SK-N-SH treated with all-trans-retinoic acid at 6 μM for 48 hours (cell line): ENCODE data around the gene LIPK.

ENCODE experiments used
- ATAC-seq: fragments of 200-7000 bp; cut with Tn5 transposase; 3 replicates; pipeline ENCODE4 v1.9.1; 2020; ENCODE audit warnings: mild to moderate bottlenecking, moderate library complexity
- ARNTL ChIP-seq: fragments of 450-650 bp; formaldehyde crosslinking; IDR thresholded peaks from 2 replicates; pipeline ENCODE4 v1.5.0; 2020; ENCODE audit warnings: low read depth, mild to moderate bottlenecking, moderate library complexity, borderline replicate concordance
- BACH2 ChIP-seq: fragments of 250-450 bp; sonication (Bioruptor Pico); IDR thresholded peaks from 2 replicates; pipeline ENCODE4 v1.9.0; 2021; ENCODE audit warnings: mild to moderate bottlenecking, borderline replicate concordance
- CREB5 ChIP-seq: fragments of 250-450 bp; sonication (Bioruptor Pico); IDR thresholded peaks from 2 replicates; pipeline ENCODE4 v1.5.1; 2020; ENCODE audit warnings: low read depth, mild to moderate bottlenecking, moderate library complexity
- CSDC2 ChIP-seq: fragments of 250-450 bp; sonication (Bioruptor Pico); IDR thresholded peaks from 2 replicates; pipeline ENCODE4 v1.5.0; 2020; ENCODE audit warnings: mild to moderate bottlenecking, moderate library complexity
- CSRNP3 ChIP-seq: fragments of 250-450 bp; sonication (Bioruptor Pico); IDR thresholded peaks from 2 replicates; pipeline ENCODE4 v1.5.1; 2021; ENCODE audit warnings: mild to moderate bottlenecking, moderate library complexity
- ESRRG ChIP-seq: fragments of 250-450 bp; sonication (Bioruptor Pico); IDR thresholded peaks from 2 replicates; pipeline ENCODE4 v1.6.1; 2021; ENCODE audit warnings: mild to moderate bottlenecking
- GLIS3 ChIP-seq: fragments of 250-450 bp; sonication (Bioruptor Pico); IDR thresholded peaks from 2 replicates; pipeline ENCODE4 v1.5.0; 2020; ENCODE audit warnings: mild to moderate bottlenecking, moderate library complexity
- OSR1 ChIP-seq: fragments of 250-450 bp; sonication (Bioruptor Pico); IDR thresholded peaks from 2 replicates; pipeline ENCODE4 v1.8.0; 2022; ENCODE audit warnings: moderate library complexity, mild to moderate bottlenecking, inconsistent platforms
- PATZ1 ChIP-seq: fragments of 250-450 bp; sonication (Bioruptor Pico); IDR thresholded peaks from 2 replicates; pipeline ENCODE4 v1.8.0; 2020; ENCODE audit warnings: mild to moderate bottlenecking, moderate library complexity, borderline replicate concordance
- POU6F1 ChIP-seq: fragments of 250-450 bp; sonication (Bioruptor Pico); IDR thresholded peaks from 2 replicates; pipeline ENCODE4 v1.8.0; 2021; ENCODE audit warnings: low read depth, mild to moderate bottlenecking, moderate library complexity, borderline replicate concordance
- PPARA ChIP-seq: fragments of 250-450 bp; sonication (Bioruptor Pico); IDR thresholded peaks from 2 replicates; pipeline ENCODE4 v1.5.0; 2020; ENCODE audit warnings: mild to moderate bottlenecking, borderline replicate concordance
- RARB ChIP-seq: fragments of 250-450 bp; sonication (Bioruptor Pico); IDR thresholded peaks from 2 replicates; pipeline ENCODE4 v1.8.0; 2021; ENCODE audit warnings: mild to moderate bottlenecking, moderate library complexity
- SNAI2 ChIP-seq: fragments of 250-450 bp; sonication (Bioruptor Pico); IDR thresholded peaks from 2 replicates; pipeline ENCODE4 v1.5.0; 2020; ENCODE audit warnings: mild to moderate bottlenecking, moderate library complexity
- TCF4 ChIP-seq: fragments of 250-450 bp; sonication (Bioruptor Pico); IDR thresholded peaks from 2 replicates; pipeline ENCODE4 v1.8.0; 2021; ENCODE audit warnings: mild to moderate bottlenecking, moderate library complexity, borderline replicate concordance
- TOX ChIP-seq: fragments of 250-450 bp; sonication (Bioruptor Pico); IDR thresholded peaks from 2 replicates; pipeline ENCODE4 v1.8.0; 2021; ENCODE audit warnings: mild to moderate bottlenecking, moderate library complexity, borderline replicate concordance
- ZC3H10 ChIP-seq: fragments of 250-450 bp; sonication (Bioruptor Pico); IDR thresholded peaks from 2 replicates; pipeline ENCODE4 v1.5.1; 2021; ENCODE audit warnings: mild to moderate bottlenecking, moderate library complexity
- ZFP3 ChIP-seq: fragments of 250-450 bp; sonication (Bioruptor Pico); IDR thresholded peaks from 2 replicates; pipeline ENCODE4 v1.5.0; 2020; ENCODE audit warnings: mild to moderate bottlenecking, moderate library complexity
- ZFP30 ChIP-seq: fragments of 450-650 bp; formaldehyde crosslinking; IDR thresholded peaks from 2 replicates; pipeline ENCODE4 v1.5.0; 2022; ENCODE audit warnings: mild to moderate bottlenecking, moderate library complexity
- ZNF565 ChIP-seq: fragments of 450-650 bp; formaldehyde crosslinking; conservative IDR thresholded peaks from 2 replicates; pipeline ENCODE4 v1.5.0; 2020; ENCODE audit warnings: low read depth, mild to moderate bottlenecking, moderate library complexity
- ZNF70 ChIP-seq: fragments of 450-650 bp; formaldehyde crosslinking; IDR thresholded peaks from 2 replicates; pipeline ENCODE4 v1.5.0; 2020; ENCODE audit warnings: mild to moderate bottlenecking, moderate library complexity
- ZNF8 ChIP-seq: fragments of 450-650 bp; formaldehyde crosslinking; IDR thresholded peaks from 2 replicates; pipeline ENCODE4 v1.5.0; 2020; ENCODE audit warnings: mild to moderate bottlenecking, moderate library complexity
- TF ChIP-seq, protein P1 (sequence below): fragments of 250-450 bp; sonication (Bioruptor Pico); IDR thresholded peaks from 2 replicates; pipeline ENCODE4 v1.5.0; 2020; ENCODE audit warnings: mild to moderate bottlenecking, moderate library complexity

Gene LIPK

DNA sequence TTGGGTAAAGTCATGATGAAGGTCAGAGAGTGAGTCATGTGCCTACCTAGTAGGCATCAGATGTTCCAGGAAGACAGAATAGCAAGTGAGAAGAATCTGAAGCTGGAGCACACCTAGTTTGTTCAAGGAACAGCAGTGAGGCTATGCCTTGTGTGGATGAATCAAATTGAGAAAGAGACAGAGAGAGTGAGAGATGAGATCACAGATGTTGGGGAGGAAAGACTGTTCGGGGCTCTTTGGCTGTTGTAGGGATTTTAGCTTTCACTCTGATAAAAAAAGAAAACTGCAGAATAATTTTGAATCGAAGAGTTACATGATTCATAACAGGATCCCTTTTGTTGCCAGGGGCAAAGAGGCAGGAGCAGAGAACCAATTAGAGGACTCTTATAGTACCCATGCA lies 35.6 kb upstream of the LIPK start:
- no peak for TF ChIP-seq ZC3H10 (CRISPR knock-in tag)
- TF ChIP-seq ZNF70, result no peak
- TF ChIP-seq GLIS3 (CRISPR knock-in tag), result no peak
- TF ChIP-seq, protein P1, sequence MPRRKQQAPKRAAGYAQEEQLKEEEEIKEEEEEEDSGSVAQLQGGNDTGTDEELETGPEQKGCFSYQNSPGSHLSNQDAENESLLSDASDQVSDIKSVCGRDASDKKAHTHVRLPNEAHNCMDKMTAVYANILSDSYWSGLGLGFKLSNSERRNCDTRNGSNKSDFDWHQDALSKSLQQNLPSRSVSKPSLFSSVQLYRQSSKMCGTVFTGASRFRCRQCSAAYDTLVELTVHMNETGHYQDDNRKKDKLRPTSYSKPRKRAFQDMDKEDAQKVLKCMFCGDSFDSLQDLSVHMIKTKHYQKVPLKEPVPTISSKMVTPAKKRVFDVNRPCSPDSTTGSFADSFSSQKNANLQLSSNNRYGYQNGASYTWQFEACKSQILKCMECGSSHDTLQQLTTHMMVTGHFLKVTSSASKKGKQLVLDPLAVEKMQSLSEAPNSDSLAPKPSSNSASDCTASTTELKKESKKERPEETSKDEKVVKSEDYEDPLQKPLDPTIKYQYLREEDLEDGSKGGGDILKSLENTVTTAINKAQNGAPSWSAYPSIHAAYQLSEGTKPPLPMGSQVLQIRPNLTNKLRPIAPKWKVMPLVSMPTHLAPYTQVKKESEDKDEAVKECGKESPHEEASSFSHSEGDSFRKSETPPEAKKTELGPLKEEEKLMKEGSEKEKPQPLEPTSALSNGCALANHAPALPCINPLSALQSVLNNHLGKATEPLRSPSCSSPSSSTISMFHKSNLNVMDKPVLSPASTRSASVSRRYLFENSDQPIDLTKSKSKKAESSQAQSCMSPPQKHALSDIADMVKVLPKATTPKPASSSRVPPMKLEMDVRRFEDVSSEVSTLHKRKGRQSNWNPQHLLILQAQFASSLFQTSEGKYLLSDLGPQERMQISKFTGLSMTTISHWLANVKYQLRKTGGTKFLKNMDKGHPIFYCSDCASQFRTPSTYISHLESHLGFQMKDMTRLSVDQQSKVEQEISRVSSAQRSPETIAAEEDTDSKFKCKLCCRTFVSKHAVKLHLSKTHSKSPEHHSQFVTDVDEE, result no peak
- no peak for TF ChIP-seq CREB5 (CRISPR knock-in tag)
- TF ChIP-seq TCF4, result no peak
- no peak for TF ChIP-seq ARNTL (CRISPR knock-in tag)
- TF ChIP-seq CSDC2 (CRISPR knock-in tag), result no peak
- no peak for TF ChIP-seq TOX (CRISPR knock-in tag)
- TF ChIP-seq BACH2 (CRISPR knock-in tag), result no peak
- TF ChIP-seq ZNF565 (CRISPR knock-in tag), result no peak
- TF ChIP-seq ZNF8, result no peak
- no peak for TF ChIP-seq ESRRG (CRISPR knock-in tag)
- no peak for TF ChIP-seq PATZ1 (CRISPR knock-in tag)
- TF ChIP-seq CSRNP3 (CRISPR knock-in tag), result no peak
- TF ChIP-seq POU6F1 (CRISPR knock-in tag), result no peak
- no peak for ATAC-seq

DNA sequence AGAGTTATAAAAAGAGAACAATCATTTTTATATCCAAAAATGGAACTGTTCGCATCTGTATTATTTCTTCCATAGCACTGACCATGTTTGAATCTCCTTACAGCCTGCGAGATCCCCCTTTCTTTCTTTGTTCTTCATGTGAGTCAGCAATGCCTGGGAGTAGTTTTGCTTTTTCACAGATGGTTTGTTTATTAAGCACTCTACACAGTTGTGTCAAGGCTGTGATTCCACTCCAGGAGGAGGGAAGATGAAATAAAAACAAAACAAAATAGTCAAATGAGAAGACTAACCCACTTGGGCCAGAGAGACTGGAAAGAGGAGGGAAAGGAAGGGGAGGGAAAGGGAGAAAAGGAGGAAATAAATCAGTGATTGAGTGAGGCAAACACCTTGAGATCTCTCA lies 34.0 kb upstream of the LIPK start:
- no peak for ATAC-seq
- TF ChIP-seq CREB5 (CRISPR knock-in tag) (no peak), ZC3H10 (CRISPR knock-in tag) (no peak), ZFP3 (CRISPR knock-in tag) (no peak), ARNTL (CRISPR knock-in tag) (no peak), ZNF8 (no peak), ZNF70 (no peak), ZFP30 (no peak), SNAI2 (CRISPR knock-in tag) (no peak), CSDC2 (CRISPR knock-in tag) (no peak), BACH2 (CRISPR knock-in tag) (no peak), ESRRG (CRISPR knock-in tag) (no peak), OSR1 (CRISPR knock-in tag) (no peak), TCF4 (no peak), ZNF565 (CRISPR knock-in tag) (no peak), PPARA (CRISPR knock-in tag) (no peak), GLIS3 (CRISPR knock-in tag) (no peak), RARB (no peak), TOX (CRISPR knock-in tag) (no peak), CSRNP3 (CRISPR knock-in tag) (no peak)
- TF ChIP-seq, protein P1, result no peak
